ENCODE results near the gene PRODH2.

Gene PRODH2

DNA sequence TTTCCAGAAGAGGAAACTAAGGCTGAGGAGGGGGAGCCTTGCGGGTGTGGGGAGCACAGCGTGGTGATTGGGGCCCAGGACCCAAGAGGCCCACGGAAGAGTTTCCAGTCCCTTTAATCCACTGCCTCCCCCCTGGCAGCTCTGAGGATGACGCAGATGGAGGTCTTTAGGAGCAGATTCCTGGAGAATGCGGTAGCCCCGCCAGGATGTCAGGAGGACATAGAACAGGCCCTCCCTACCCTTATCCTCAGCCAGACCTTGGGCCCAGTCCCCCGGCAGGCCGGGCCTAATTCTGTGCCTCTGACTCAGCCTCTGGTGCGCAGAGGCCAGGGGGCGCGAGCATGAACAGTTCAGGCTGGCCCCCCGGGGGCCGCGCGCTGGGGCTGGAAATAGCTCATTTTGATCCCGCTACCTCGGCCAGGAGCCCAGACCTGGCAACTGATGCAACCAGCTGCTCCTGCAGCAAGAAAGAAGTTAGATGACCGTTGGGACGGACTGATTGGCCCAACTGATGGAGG lies 55.4 kb downstream of the PRODH2 start:
- no peak for FAIRE-seq

DNA sequence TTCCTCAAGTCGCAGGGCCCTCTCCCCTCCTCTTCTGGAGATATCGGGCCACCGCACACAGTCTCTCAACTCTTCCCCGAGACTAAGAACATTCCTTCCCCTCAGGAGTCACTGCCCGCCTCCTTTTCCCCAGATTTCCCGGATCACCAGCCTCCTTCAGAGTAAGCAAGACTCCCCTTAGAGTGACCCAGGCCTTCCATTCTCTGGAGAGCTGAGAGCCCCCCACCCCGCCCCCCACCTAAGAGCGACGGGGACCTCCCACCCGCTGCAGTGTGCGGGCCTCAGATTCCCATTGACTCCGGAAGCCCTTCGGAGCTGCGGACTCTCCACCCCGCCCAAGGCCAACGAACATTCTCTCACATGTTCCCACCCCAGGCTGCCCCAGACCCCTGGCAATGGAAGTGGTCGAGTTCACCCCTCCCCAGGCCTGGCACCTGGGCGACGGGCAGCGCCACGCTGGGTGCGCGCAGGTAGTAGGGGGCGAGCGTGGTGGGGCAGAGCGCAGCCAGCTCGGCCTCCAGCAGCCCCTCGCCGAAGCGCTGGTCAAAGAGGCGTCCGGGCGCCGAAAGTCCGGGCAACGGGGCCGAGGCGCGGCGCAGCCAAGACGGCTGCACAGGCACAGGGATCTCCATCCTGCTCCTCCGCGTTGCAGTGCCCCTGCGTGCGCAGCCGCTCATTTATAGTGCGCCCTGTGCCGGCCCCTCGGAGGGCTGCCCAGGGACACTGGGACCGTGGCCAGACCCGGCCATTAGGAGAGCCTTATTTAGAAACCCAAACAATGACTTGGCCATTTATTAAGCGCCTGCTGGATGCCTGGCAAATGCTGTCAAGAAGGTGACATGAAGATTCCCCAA lies 56.0 kb downstream of the PRODH2 start, which contains the start of gene HSPB6:
TSS of gene HSPB6 (minus strand) at position 653 of the 854 bp plus-strand sequence. CDS start at position 632, 21 bp downstream.
- no peak for FAIRE-seq

DNA sequence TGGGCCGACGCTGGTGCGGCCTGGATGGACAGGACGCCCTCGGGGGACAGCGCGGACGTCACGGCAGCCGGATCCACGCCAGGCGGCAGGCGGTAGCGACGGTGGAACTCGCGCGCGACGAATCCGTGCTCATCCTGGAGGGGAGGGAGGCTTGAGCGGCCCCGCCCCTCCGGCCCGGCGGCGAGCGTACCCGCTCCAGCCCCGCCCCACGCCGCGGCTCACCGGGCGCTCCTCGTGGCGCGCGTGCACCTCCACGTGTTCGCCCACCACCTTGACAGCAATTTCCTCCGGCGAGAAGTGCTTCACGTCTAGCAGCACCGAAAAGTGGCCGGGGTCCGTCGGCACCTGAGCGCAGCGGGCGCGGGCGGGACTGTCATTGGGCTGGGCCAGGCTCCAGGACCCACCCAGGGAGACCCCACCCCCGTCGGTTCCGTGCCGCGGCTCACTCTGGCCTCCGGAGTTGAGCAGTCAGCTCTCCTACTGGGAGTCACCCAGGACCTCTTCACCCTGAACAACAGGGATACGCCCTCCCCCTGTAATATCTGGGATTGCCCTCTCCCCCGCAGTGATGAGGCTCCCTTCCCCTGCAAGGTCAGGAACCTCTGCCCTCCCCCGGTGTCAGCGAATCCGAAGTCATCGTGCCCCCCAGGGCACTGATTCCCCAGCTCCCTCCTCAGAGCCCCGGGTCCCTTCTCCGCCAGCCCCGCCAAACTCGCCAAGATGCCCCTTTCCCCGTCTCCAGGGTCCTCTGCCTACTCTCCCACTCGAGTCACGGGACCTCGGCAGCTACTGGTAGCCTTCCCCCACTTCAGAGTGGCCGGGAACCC lies 56.9 kb downstream of the PRODH2 start:
- FAIRE-seq: no peak

DNA sequence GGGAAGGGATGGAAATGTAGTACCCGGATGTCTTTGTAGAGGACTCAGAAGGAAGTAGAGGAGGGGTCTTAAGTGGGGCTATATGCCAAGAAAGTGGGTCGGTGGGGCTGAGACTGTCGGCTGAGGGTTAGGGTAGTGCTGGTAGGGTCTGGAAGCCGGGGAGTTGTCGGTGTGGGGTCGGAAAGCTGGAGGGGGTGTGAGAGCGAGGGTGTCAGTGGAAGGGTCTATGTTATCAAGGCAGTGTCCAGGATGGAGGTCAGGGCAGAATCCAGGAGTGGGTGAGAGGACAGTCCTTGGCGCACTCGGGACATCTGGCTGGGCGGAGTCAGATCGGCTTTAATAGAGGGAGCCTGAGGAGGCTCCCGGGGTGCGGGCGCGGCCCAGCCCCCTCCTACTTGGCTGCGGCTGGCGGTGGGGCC lies 57.5 kb downstream of the PRODH2 start:
- FAIRE-seq: no peak

DNA sequence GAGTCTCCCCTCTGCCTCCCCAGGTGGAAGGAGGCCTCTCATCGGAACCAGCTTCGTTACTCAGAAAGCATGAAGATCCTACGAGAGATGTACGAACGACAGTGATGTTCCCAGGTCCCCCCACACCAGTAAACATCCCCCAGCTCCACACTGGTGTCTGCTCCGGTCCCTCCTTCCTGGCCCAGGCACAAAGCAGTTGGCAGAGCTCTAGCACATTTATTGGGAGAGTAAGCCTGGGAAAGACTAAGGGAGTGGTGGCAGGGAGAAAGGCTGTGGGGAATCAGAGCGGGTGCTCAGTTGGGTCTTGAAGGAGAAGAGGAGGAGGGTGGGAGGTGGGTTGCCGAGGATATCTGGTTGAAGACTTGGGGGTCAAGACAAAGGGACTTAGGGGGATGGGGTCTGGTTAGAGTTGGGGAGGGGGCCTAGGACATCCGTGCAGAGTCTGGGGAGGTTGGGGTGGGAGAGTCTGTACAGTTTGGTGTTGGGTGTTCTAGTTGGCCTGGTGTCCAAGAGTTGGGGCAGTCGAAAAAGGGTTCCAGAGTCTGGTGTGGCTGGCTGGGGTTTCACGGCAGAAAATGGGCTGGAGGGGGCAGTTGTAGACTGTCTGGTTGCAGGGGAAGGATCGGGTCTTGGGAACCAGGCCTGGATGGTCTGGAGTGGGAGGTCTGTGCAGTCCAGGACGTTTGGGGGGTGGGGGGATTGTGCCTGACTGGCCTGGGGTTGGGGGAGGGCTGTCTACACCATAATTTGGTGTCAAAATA lies 58.1 kb downstream of the PRODH2 start:
- FAIRE-seq: no peak

DNA sequence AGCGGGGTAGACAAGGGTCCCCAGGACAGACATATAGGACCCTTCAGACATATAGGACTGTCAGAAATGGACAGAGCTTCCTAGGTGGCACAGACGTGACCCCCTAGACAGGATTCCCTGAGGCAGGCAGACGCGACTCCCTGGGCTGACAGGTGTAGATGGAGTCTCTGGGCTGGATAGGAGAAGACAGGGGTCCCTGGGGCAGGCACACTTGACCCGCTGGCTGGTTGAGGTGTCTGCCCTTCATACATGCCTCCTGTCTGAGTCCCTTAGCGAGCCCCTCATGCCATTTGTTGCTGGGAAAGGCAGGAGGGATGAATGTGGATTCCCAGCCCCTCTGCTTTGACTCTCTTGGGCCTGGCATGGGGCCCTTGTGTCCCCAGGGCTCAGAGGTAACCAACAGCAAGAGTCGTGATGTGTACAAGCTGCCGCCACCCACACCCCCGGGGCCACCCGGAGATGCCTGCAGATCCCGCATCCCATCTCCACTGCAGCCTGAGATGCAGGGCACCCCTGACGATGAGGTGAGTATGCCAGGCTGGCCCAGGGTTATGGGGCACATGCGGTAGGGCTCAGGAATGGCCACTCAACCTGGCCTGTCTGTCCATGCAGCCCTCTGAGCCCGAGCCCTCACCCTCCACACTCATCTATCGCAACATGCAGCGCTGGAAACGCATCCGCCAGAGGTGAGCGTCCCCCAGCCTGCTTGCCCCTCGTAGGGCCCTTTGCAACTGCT lies 58.8 kb downstream of the PRODH2 start:
- no peak for FAIRE-seq

DNA sequence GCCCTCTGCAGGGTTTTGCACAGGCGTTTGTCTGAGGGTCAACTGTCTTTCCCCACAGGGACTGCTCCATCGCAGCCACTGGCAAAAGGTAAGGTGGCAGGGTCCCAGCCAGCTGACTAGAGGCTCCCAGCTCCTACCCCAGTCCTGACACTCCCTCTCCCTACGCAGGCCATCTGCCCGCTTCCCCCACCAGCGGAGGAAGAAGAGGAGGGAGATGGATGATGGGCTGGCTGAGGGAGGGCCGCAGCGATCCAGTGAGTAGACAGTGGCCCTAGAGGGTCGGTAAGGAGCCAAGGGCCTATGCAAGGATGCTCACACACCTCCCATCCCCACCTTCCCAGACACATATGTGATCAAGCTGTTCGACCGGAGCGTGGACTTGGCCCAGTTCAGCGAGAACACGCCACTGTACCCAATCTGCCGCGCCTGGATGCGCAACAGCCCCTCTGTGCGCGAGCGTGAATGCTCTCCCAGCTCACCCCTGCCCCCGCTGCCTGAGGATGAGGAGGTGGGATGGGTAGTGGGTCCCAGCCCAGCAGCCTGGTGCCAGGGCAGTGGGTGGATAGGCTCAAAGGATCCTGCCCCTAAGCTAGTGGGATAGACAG lies 59.8 kb downstream of the PRODH2 start:
- no peak for FAIRE-seq

DNA sequence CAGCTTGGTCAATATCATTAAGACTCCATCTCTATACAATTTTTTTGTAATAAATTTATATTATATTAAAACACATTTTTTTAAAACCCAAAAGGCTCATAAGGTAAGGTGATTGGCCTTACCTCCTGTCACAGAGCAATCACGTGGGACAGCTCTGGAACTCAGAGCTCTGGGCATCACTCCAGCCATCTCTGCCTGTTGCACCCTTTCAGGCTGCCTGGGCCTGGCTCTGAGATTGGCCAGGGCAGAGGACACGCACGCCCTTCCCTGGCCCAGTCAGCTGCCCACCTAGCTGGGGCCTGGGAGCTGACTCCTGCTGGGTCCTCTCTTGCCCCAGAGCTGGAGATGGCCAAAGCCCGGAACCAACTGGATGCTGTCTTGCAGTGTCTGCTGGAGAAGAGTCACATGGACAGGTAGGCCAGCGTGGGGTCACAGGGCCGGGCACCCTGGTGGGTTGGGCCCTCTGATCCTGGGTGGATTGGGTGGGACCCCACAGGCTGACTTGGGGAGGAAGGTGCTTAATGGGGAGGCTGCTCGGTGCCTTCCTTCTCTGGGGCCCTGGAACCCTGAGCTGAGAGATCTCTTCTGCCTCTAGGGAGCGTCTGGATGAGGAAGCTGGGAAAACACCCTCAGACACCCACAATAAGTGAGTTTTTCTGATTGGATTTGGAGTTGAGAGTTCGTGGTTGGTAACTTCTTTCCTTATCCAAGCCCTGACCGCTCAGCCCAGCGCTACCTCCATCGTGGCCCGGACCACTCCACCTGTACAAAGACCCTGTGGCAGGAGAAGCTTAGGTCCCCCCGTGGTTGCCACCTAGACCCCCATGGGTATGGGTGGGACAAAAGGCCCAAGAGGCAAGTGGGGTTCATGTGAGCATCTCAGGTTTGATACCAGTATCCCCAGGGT lies 60.6 kb downstream of the PRODH2 start:
- FAIRE-seq: no peak

DNA sequence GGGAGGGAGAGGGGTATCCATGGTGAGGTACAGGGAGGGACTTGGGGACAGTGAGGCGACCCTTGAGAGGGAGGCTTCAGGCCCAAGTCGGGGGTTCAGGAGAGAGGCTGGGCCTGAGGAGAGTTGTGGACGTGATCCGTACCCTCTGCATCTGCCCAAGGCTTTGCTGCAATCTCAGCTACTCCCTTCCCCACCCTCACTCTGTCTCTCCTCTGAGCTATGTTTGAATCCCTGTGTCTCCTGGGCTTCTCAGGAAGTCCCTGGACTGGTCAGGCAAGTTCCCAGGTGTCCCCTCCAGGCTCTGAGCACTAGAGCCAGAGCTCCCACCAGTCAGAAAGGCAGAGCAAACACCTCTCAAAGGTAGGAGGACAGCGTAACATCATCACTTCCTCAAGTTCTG lies 62.5 kb downstream of the PRODH2 start:
- FAIRE-seq: no peak
